Motor neuron (in vitro differentiated cells): Measurements from ENCODE around the gene RNLS. TPM values are rescaled to one million over a fixed set of nuclear protein-coding genes. Genes with fewer than 3 reads are reported as not detected.
A peak's percentile ranks its signal among the peaks of the same experiment; 100 is the strongest.

Experiments
- ATAC-seq, 8 experiments: fragments of 200-7000 bp; cut with Tn5 transposase; replicated peaks in 6 of 8; 2 replicates each; pipeline ENCODE4 v1.8.0; 2021; ENCODE audit warnings: mild to moderate bottlenecking in 8 of 8, moderate library complexity in 8 of 8
- H3K27ac ChIP-seq, 2 donors: fragments of 250-450 bp; sonication (Bioruptor Pico); 2 replicates each; pipeline ENCODE4 v1.9.0; 2021; ENCODE audit warnings: antibody characterized with exemption in 2 of 2, mild to moderate bottlenecking in 2 of 2, moderate library complexity in 1 of 2
- H3K4me1 ChIP-seq, 2 donors: fragments of 250-450 bp; sonication (Bioruptor Pico); replicated peaks in 1 of 2; 2 replicates each; pipeline ENCODE4 v1.6.1; 2021; ENCODE audit warnings: antibody characterized with exemption in 2 of 2, mild to moderate bottlenecking in 2 of 2, moderate library complexity in 1 of 2
- H3K4me3 ChIP-seq, 5 donors: fragments of 250-450 bp; sonication (Bioruptor Pico); 2 replicates each; pipeline ENCODE4 v1.9.0; 2021; ENCODE audit warnings: antibody characterized with exemption in 5 of 5, mild to moderate bottlenecking in 5 of 5, moderate library complexity in 4 of 5
- WGBS, 10 experiments: fragments of 450-650 bp; shearing (Covaris generic); methylation state at CpG; one replicate each; pipeline ENCODE4 v1.0.0; 2022; 5-methylcytosine and 5-hydroxymethylcytosine counted together
- in situ Hi-C, 9 experiments: fragments of 400-800 bp; cut with MboI; loops; one replicate each; pipeline ENCODE4 v1.15.0; 2021; ENCODE audit warnings: low sequenced_read_pairs in 9 of 9, low pct_unique_long_range_greater_than_20kb in 2 of 9; ENCODE audit not compliant: unreplicated experiment in 9 of 9
- total RNA-seq, 8 experiments: library from RNA; unstranded; fragments of 300-600 nt; gene quantifications; 2 replicates each; pipeline versions ENCODE4 v1.2.3 to v1.2.4, GENCODE V29; 2022

The RNLS gene
- total RNA-seq, 8 experiments from 2014 or later, result 0.95 to 13.2 (median 2.3) TPM; not detected in 1

GRCh38 chr10:88236121-88236743 lies 346.9 kb downstream of the RNLS start:
- in situ Hi-C loops, result no loop called here
- Histone ChIP-seq H3K4me3 (no peak overlapping the region), H3K27ac (no peak overlapping the region), H3K4me1 (peaks cover 5 to 14% of the 10 kb centered on the region in 2 donors)
- no peak for ATAC-seq
- 83 to 100% (median 98%) methylated on average over 1 to 2 of the region's 2 CpGs; no CpG with 5 or more reads in 4 of the 10 experiments for WGBS, 10 experiments

DNA sequence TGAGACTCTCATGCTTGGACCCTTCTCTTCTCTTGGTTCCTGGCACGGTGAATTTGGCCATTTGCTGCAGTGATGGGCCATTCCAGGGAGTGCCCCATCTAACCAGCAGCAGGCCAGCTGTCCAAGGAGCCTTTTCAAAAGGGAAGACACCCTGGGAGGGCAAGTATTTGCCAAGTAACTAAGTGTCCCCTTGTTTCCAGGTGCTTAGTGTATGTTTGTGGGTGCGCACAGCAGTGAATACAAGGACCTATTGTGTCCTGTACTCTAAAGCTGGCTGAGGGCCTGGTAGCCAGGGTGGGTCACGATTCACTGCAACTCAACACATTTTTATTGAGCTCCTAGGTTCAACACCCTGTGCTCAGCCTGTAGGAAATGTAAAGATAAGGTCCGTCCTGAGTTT lies 348.8 kb downstream of the RNLS start:
- ATAC-seq, result peak in 2 of 8 experiments; percentile 38 to 85
- Histone ChIP-seq H3K4me1 (peaks cover 5 to 14% of the 10 kb centered on the region in 2 donors), H3K27ac (no peak overlapping the region), H3K4me3 (no peak overlapping the region)
- in situ Hi-C loops, result no loop called here
- WGBS, 10 experiments, result 64 to 100% (median 86%) methylated on average over 1 to 4 of the region's 4 CpGs; no CpG with 5 or more reads in 3 of the 10 experiments

DNA sequence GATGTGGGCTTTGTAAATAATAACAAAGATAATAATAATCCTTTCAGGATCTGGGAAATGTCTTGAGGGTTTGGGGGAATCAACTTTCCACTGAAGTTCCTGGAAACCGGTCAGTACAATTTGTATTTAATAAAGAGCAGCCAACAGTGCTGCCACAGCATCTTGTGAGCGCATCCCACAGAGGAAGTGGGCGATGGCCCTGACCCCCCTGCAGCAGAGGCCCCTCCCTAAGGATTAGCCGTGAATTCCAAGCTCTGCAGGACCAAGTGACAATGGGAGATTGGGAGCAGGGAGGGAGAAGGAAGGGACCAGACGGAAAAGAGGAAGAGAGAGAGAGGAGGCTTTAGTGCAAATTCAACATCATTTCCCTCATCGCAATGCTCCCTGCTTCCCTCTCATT lies 349.2 kb downstream of the RNLS start:
- peaks cover 5 to 14% of the 10 kb centered on the region in 2 donors for H3K4me1 ChIP-seq
- in situ Hi-C loops, result no loop called here
- no peak overlapping the region for H3K27ac ChIP-seq
- WGBS, 10 experiments, result 26 to 100% (median 81%) methylated on average over 1 to 4 of the region's 6 CpGs; no CpG with 5 or more reads in 2 of the 10 experiments
- H3K4me3 ChIP-seq, result no peak overlapping the region
- no peak for ATAC-seq

- in situ Hi-C loops, result no loop called here
- 33 to 93% (median 47%) methylated on average over 2 to 7 of the region's 7 CpGs; no CpG with 5 or more reads in 5 of the 10 experiments for WGBS, 10 experiments
- peak in 4 of 8 experiments; percentile 45 to 58 (median 53) for ATAC-seq
- Histone ChIP-seq H3K4me1 (peaks cover 5 to 14% of the 10 kb centered on the region in 2 donors), H3K27ac (peak overlapping the region in 1 of 2 donors; percentile 17), H3K4me3 (no peak overlapping the region)
These were observed 350.1 kb downstream of the RNLS start for GRCh38 chr10:88232983-88233543.

GRCh38 chr10:88232029-88232895 lies 350.9 kb downstream of the RNLS start:
- H3K27ac ChIP-seq, result peak overlapping the region in 1 of 2 donors; percentile 17
- 27 to 100% (median 94%) methylated on average over 2 to 4 of the region's 5 CpGs; no CpG with 5 or more reads in 1 of the 10 experiments for WGBS, 10 experiments
- peaks cover 5 to 14% of the 10 kb centered on the region in 2 donors for H3K4me1 ChIP-seq
- no peak for ATAC-seq
- H3K4me3 ChIP-seq, result no peak overlapping the region
- in situ Hi-C loops, result no loop called here

DNA sequence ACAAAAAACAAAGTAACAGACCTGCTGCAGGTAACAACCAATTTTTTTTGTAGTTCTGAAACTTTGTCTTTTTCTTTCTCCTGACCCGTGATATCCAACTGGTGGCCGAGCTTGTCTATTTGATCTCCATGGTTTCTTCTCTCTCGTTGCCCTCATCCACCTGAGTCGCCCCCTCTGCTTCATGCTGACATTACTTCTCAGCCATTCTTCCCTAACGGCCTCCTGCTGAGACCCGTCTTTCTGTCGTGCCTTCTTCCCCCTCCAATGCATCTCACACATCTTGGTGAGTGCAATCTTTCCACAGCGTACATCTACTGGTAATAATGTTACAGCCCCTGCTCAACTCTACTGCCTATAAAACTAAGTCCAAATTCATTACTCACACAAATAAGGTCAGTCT lies 352.9 kb downstream of the RNLS start:
- in situ Hi-C loops, result no loop called here
- Histone ChIP-seq H3K4me3 (no peak overlapping the region), H3K4me1 (peaks cover 5 to 14% of the 10 kb centered on the region in 2 donors), H3K27ac (no peak overlapping the region)
- ATAC-seq, result no peak
- 39 to 98% (median 70%) methylated on average over 3 to 8 of the region's 8 CpGs; no CpG with 5 or more reads in 1 of the 10 experiments for WGBS, 10 experiments

DNA sequence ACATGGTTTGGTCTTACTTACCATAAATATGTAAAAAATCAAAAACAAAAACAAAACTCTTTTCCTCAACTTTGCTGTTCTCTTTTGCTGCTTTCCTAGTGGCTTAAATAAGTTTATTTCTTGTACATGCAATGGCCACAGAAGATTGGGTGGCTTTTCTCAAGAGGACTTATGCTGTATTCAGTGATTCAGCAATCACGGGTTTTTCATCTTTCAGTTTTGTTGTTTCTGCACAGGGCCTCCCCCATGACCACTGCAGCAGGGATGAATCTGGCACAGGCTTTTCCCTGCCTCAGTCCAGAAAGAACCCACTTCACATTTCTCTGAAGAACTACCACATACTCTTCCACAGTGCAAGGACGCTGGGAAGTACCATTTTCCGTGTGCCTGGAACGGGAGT lies 355.0 kb downstream of the RNLS start:
- Histone ChIP-seq H3K27ac (no peak overlapping the region), H3K4me1 (peaks cover 0 to 8% of the 10 kb centered on the region in 2 donors), H3K4me3 (no peak overlapping the region)
- in situ Hi-C loops, result no loop called here
- ATAC-seq, result peak in 1 of 8 experiments; percentile 32
- 81 to 100% (median 90%) methylated on average over 1 to 4 of the region's 4 CpGs; no CpG with 5 or more reads in 2 of the 10 experiments for WGBS, 10 experiments

DNA sequence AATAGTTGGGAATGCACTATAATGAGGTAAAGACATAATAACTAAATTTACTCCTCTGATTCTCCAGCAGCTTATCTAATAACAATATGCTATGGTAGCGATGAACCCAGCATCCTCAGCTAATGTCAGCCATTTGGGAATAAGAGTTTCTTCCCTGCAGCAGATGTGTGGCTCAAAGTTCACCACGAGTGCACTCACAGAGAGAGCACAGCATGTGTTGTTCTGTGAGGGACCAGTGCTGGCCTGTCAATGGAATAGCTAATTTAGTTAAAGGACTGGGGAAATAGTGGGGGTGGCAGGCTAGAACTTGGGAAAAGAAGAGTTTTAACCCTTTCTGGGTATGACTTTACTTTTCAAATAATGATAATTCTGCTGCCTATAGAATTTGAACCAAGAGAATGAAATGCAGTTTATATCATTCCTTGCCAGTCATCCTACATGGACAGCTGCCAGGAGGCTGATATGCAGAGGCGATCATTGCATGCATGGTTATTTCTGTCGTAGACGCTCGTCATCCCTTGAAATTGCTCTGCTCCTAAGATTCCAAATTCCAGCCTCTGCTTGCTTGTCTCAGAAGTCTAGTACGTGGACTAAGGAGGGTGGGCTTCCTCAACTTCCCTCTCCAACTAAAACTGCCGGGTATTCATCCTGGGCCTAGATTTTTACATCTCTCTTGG lies 355.6 kb downstream of the RNLS start:
- peak in 2 of 8 experiments; percentile 49 to 85 for ATAC-seq
- 24 to 100% (median 80%) methylated on average over 3 to 8 of the region's 8 CpGs for WGBS, 10 experiments
- H3K4me3 ChIP-seq, result no peak overlapping the region
- H3K4me1 ChIP-seq, result peaks cover 5 to 10% of the 10 kb centered on the region in 2 donors
- in situ Hi-C loops, result no loop called here
- H3K27ac ChIP-seq, result no peak overlapping the region

GRCh38 chr10:88226891-88227290 lies 356.2 kb downstream of the RNLS start:
- WGBS, 10 experiments, result 88 to 100% (median 100%) methylated on average over 1 of the region's 1 CpG; no CpG with 5 or more reads in 1 of the 10 experiments
- ATAC-seq, result no peak
- H3K27ac ChIP-seq, result no peak overlapping the region
- peaks cover 7 to 8% of the 10 kb centered on the region in 2 donors for H3K4me1 ChIP-seq
- no peak overlapping the region for H3K4me3 ChIP-seq
- in situ Hi-C loops, result no loop called here

DNA sequence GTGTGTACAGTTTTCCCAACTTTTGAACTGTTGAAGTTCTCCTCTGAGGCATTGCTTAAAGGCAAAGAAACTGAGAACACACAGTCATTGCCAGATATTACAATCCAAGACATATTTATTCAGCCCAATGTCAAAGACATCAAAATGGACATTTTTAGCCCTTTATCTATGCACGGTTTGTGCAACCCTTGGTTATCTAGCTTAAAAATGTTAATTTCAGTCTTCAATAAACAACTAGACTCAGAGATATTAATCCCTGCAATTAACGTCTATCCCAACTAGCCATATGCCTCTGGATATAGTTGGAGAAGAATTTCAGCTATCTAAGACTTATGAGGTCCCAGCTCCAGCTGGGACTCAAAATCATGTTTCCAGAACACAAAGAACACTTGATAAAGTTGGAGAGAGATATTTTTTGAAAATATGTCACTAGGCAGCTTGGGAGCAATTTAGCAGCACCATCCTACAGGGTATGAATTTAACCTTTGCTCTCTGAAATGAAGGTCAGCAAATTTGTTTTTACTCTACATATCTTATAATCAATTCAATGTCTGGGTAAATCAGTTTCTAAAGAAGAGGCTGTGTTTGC lies 357.0 kb downstream of the RNLS start:
- ATAC-seq, result no peak
- in situ Hi-C loops, result no loop called here
- H3K4me1 ChIP-seq, result peaks cover 8 to 10% of the 10 kb centered on the region in 2 donors
- no peak overlapping the region for H3K4me3 ChIP-seq
- H3K27ac ChIP-seq, result no peak overlapping the region
- WGBS, 10 experiments, result 10 to 100% (median 90%) methylated on average over 1 to 2 of the region's 2 CpGs
